ENCODE measurements around the gene FETUB. TPM values are rescaled to one million over a fixed set of nuclear protein-coding genes. Genes with fewer than 3 reads are reported as not detected.

FETUB gene
- total and polyA plus RNA-seq, 2 donors (not counting 3 experiments of a cell fraction or from before 2014, with no cell fraction given) = not detected

- ChIA-PET POLR2A (no interaction called here), CTCF (no interaction called here)
- dilution Hi-C loops (cut with MboI; ENCODE audit: extremely low pct_ligation_motif_present, low sequenced_read_pairs) (no loop called here), intact Hi-C loops (cut with micrococcal nuclease) (no loop called here)
- no peak overlapping the region for H2AFZ ChIP-seq (ENCODE audit: low read depth, low read length)
- no peaks in the 10 kb centered on the region for H3K36me3 ChIP-seq (ENCODE audit: control insufficient read depth in 2 of 2, extremely low read depth in 1 of 2, insufficient read depth in 2 of 2, low read length in 2 of 2)
- no peaks in the 10 kb centered on the region for H3K79me2 ChIP-seq (ENCODE audit: control insufficient read depth, insufficient read depth, low read length)
- H3K9ac ChIP-seq (replicated peaks; ENCODE audit: extremely low read depth, insufficient read depth, low read length) = no peak overlapping the region
- H3K27me3 ChIP-seq (ENCODE audit: control insufficient read depth in 2 of 2, insufficient read depth in 2 of 2, low read length in 2 of 2) = peaks cover 0 to 2% of the 10 kb centered on the region in 2 experiments
- H3K9me1 ChIP-seq (replicated peaks; ENCODE audit: control insufficient read depth, extremely low read depth, insufficient read depth, low read length) = no peaks in the 10 kb centered on the region
- no peaks in the 10 kb centered on the region for H3K9me3 ChIP-seq (replicated peaks; ENCODE audit: control insufficient read depth, insufficient read depth, low read length)
- TF ChIP-seq FOS (IDR thresholded peaks at IDR 0.05; ENCODE audit: borderline replicate concordance, insufficient read depth, low read length) (no peak), GATA2 (IDR thresholded peaks at IDR 0.05; ENCODE audit: insufficient read depth, insufficient read length, low read depth, low read length) (no peak)
- H4K20me1 ChIP-seq (replicated peaks; ENCODE audit: control insufficient read depth, extremely low read depth, insufficient read depth, low read length) = no peaks in the 10 kb centered on the region
- H3K4me2 ChIP-seq (ENCODE audit: insufficient read depth, low read length) = no peak overlapping the region
- no peak for FAIRE-seq
- no TSS peak for BruUV-seq (replicated peaks)
- no peak for DNase-seq (ENCODE audit: low read depth, low spot score)
- H3K27ac ChIP-seq (ENCODE audit: insufficient read depth, low read depth, low read length) = no peak overlapping the region
- H3K4me1 ChIP-seq (ENCODE audit: control insufficient read depth, extremely low read depth, insufficient read depth, low read length) = no peaks in the 10 kb centered on the region
- H3K4me3 ChIP-seq (replicated peaks in 1 of 3; ENCODE audit: insufficient read depth in 1 of 3, low read depth in 1 of 3, low read length in 3 of 3) = no peak overlapping the region
Measured at GRCh38 chr3:186664506-186664905, 24.3 kb downstream of the FETUB start.

GRCh38 chr3:186665625-186666188 is 25.5 kb downstream of the FETUB start, which contains the start of gene HRG:
HRG (plus strand) TSS chr3:186666014; CDS start chr3:186666032, 18 bp downstream.
- Histone ChIP-seq H3K79me2 (ENCODE audit: control insufficient read depth, insufficient read depth, low read length) (no peaks in the 10 kb centered on the region), H3K36me3 (ENCODE audit: control insufficient read depth in 2 of 2, extremely low read depth in 1 of 2, insufficient read depth in 2 of 2, low read length in 2 of 2) (no peaks in the 10 kb centered on the region), H3K9me1 (replicated peaks; ENCODE audit: control insufficient read depth, extremely low read depth, insufficient read depth, low read length) (no peaks in the 10 kb centered on the region), H3K9ac (replicated peaks; ENCODE audit: extremely low read depth, insufficient read depth, low read length) (no peak within 1 kb of the TSS), H3K4me3 (replicated peaks in 1 of 3; ENCODE audit: insufficient read depth in 1 of 3, low read depth in 1 of 3, low read length in 3 of 3) (no peak within 1 kb of the TSS), H3K4me2 (ENCODE audit: insufficient read depth, low read length) (no peak within 1 kb of the TSS), H3K9me3 (replicated peaks; ENCODE audit: control insufficient read depth, insufficient read depth, low read length) (no peaks in the 10 kb centered on the region), H3K27me3 (ENCODE audit: control insufficient read depth in 2 of 2, insufficient read depth in 2 of 2, low read length in 2 of 2) (peaks cover 0 to 2% of the 10 kb centered on the region in 2 experiments), H3K4me1 (ENCODE audit: control insufficient read depth, extremely low read depth, insufficient read depth, low read length) (no peaks in the 10 kb centered on the region), H2AFZ (ENCODE audit: low read depth, low read length) (no peak within 1 kb of the TSS), H4K20me1 (replicated peaks; ENCODE audit: control insufficient read depth, extremely low read depth, insufficient read depth, low read length) (no peaks in the 10 kb centered on the region), H3K27ac (ENCODE audit: insufficient read depth, low read depth, low read length) (no peak within 1 kb of the TSS)
- dilution Hi-C loops (cut with MboI; ENCODE audit: extremely low pct_ligation_motif_present, low sequenced_read_pairs) (no loop called here), intact Hi-C loops (cut with micrococcal nuclease) (no loop called here)
- FAIRE-seq (no peak), DNase-seq (ENCODE audit: low read depth, low spot score) (no peak)
- TF ChIP-seq CTCF (IDR thresholded peaks at IDR 0.05; ENCODE audit: extremely low read depth in 1 of 2, insufficient read depth in 1 of 2, low read depth in 1 of 2, low read length in 2 of 2) (no peak), MAX (IDR thresholded peaks at IDR 0.05; ENCODE audit: insufficient read depth, insufficient read length) (no peak), GATA2 (IDR thresholded peaks at IDR 0.05; ENCODE audit: insufficient read depth, insufficient read length, low read depth, low read length) (no peak), FOS (IDR thresholded peaks at IDR 0.05; ENCODE audit: borderline replicate concordance, insufficient read depth, low read length) (no peak), POLR2A (IDR thresholded peaks at IDR 0.05; ENCODE audit: low read depth, low read length) (no peak), POLR2AphosphoS5 (IDR thresholded peaks at IDR 0.05; ENCODE audit: insufficient read depth, low read depth, low read length) (no peak), JUN (IDR thresholded peaks at IDR 0.05; ENCODE audit: borderline replicate concordance, insufficient read depth, insufficient read length, low read depth) (no peak), EZH2 (IDR thresholded peaks at IDR 0.05; ENCODE audit: borderline replicate concordance, low read depth, low read length, severe bottlenecking) (no peak), MYC (IDR thresholded peaks at IDR 0.05; ENCODE audit: low read depth, low read length) (no peak)
- ChIA-PET POLR2A (no interaction called here), CTCF (no interaction called here)
- BruUV-seq (replicated peaks) = no TSS peak

Data from endothelial cell of umbilical vein (primary cell).